Ammon's horn (tissue), 1 donor: ENCODE data around the gene AGAP3.
A peak's percentile ranks its signal among the peaks of the same experiment; 100 is the strongest.
"Not testable (repeated sequence)": the region's sequence is repeated elsewhere in the genome, so short reads cannot be mapped to it uniquely, and the experiment has no call there.

Experiments used
- DNase-seq: peaks from one replicate; pipeline ENCODE4 v3.0.0-alpha.2; 2016; ENCODE audit warnings: low spot score

AGAP3 gene

GRCh38 chr7:151085691-151086620, at the start of gene AGAP3:
Gene AGAP3 (plus strand): TSS chr7:151086475. CDS start chr7:151086742, 267 bp downstream.
- peak; percentile 93 for DNase-seq

- no peak for DNase-seq
Measured at GRCh38 chr7:151038951-151039849, 47.1 kb upstream of the AGAP3 start.

GRCh38 chr7:151039850-151040548, 46.3 kb upstream of the AGAP3 start:
- no peak for DNase-seq

GRCh38 chr7:151040616-151041375, 45.5 kb upstream of the AGAP3 start:
- no peak for DNase-seq

- not testable (repeated sequence) for DNase-seq
Measured at GRCh38 chr7:151043449-151043848, 42.8 kb upstream of the AGAP3 start.

GRCh38 chr7:151043959-151044358, 42.3 kb upstream of the AGAP3 start:
- DNase-seq, result no peak

GRCh38 chr7:151045262-151045661, 41.0 kb upstream of the AGAP3 start:
- no peak for DNase-seq

GRCh38 chr7:151045967-151046366, 40.3 kb upstream of the AGAP3 start:
- DNase-seq, result no peak

- DNase-seq, result peak; percentile 77
Measured at GRCh38 chr7:151046603-151047573, 39.4 kb upstream of the AGAP3 start.

GRCh38 chr7:151047976-151048815, 38.1 kb upstream of the AGAP3 start, which contains the start of gene ASIC3:
Gene ASIC3 (plus strand): TSS chr7:151048531. CDS start chr7:151048886, 355 bp downstream.
- no peak for DNase-seq

- DNase-seq, result no peak
Measured at GRCh38 chr7:151048911-151049463, 37.3 kb upstream of the AGAP3 start.

- DNase-seq, result peak; percentile 40
Measured at GRCh38 chr7:151051108-151051507, 35.2 kb upstream of the AGAP3 start.

- no peak for DNase-seq
Measured at GRCh38 chr7:151053096-151053495, 33.2 kb upstream of the AGAP3 start.

GRCh38 chr7:151053751-151054150, 32.5 kb upstream of the AGAP3 start:
- DNase-seq, result no peak

GRCh38 chr7:151056283-151056665, 30.0 kb upstream of the AGAP3 start:
- no peak for DNase-seq

- no peak for DNase-seq
Measured at GRCh38 chr7:151056666-151057505, 29.4 kb upstream of the AGAP3 start.

GRCh38 chr7:151057506-151057988, 28.7 kb upstream of the AGAP3 start, which contains the start of gene CDK5:
Gene CDK5 (minus strand): TSS chr7:151057897. CDS start chr7:151057848, 49 bp downstream.
- no peak for DNase-seq
